CD4-positive, alpha-beta T cell treated with Interleukin-6 for 4 hours (primary cell): Measurements from ENCODE around the gene EPHA4.
A peak's percentile ranks its signal among the peaks of the same experiment; 100 is the strongest.
"Not testable (repeated sequence)": the region's sequence is repeated elsewhere in the genome, so short reads cannot be mapped to it uniquely, and the experiment has no call there.

ENCODE experiments used
- DNase-seq: peaks from one replicate; pipeline ENCODE4 v3.0.0-alpha.2; 2020; ENCODE audit warnings: mixed read lengths

The EPHA4 gene

GRCh38 chr2:221533299-221533698 lies 38.8 kb downstream of the EPHA4 start:
- no peak for DNase-seq

- DNase-seq = no peak
Measured at GRCh38 chr2:221532641-221533040, 39.5 kb downstream of the EPHA4 start.

GRCh38 chr2:221530653-221531037 lies 41.5 kb downstream of the EPHA4 start:
- no peak for DNase-seq

GRCh38 chr2:221529943-221530652 lies 42.0 kb downstream of the EPHA4 start:
- DNase-seq = peak; percentile 22

- no peak for DNase-seq
Measured at GRCh38 chr2:221529177-221529942, 42.7 kb downstream of the EPHA4 start.

GRCh38 chr2:221527776-221528309 lies 44.3 kb downstream of the EPHA4 start:
- peak; percentile 74 for DNase-seq

GRCh38 chr2:221524158-221524557 lies 47.9 kb downstream of the EPHA4 start:
- DNase-seq = no peak

- DNase-seq = no peak
Measured at GRCh38 chr2:221521233-221521845, 50.8 kb downstream of the EPHA4 start.

GRCh38 chr2:221518935-221519625 lies 53.0 kb downstream of the EPHA4 start:
- peak; percentile 27 for DNase-seq

GRCh38 chr2:221518201-221518934 lies 53.7 kb downstream of the EPHA4 start:
- peak; percentile 47 for DNase-seq

- peak; percentile 83 for DNase-seq
Measured at GRCh38 chr2:221517696-221518151, 54.4 kb downstream of the EPHA4 start.

GRCh38 chr2:221517146-221517695 lies 54.9 kb downstream of the EPHA4 start:
- DNase-seq = peak; percentile 13

GRCh38 chr2:221515864-221516263 lies 56.2 kb downstream of the EPHA4 start:
- DNase-seq = no peak

GRCh38 chr2:221514305-221515040 lies 57.6 kb downstream of the EPHA4 start:
- no peak for DNase-seq

GRCh38 chr2:221513232-221513631 lies 58.9 kb downstream of the EPHA4 start:
- DNase-seq = no peak

GRCh38 chr2:221511325-221511724 lies 60.8 kb downstream of the EPHA4 start:
- not testable (repeated sequence) for DNase-seq

- DNase-seq = no peak
Measured at GRCh38 chr2:221506469-221506868, 65.6 kb downstream of the EPHA4 start.

- DNase-seq = no peak
Measured at GRCh38 chr2:221505605-221506004, 66.5 kb downstream of the EPHA4 start.

- no peak for DNase-seq
Measured at GRCh38 chr2:221504905-221505304, 67.2 kb downstream of the EPHA4 start.

- DNase-seq = no peak
Measured at GRCh38 chr2:221503965-221504364, 68.1 kb downstream of the EPHA4 start.
